ENCODE results near the gene RAPGEF1. TPM values are rescaled to one million over a fixed set of nuclear protein-coding genes. Genes with fewer than 3 reads are reported as not detected.

Gene RAPGEF1
- total RNA-seq, 1 donor: 33.7 TPM

- H3K4me3 ChIP-seq (ENCODE audit: low read depth, low read length): no peak overlapping the region
- no peak for DNase-seq (ENCODE audit: low read depth)
- no peak for TF ChIP-seq CTCF (IDR thresholded peaks at IDR 0.05; ENCODE audit: insufficient read depth, low read length)
Measured at GRCh38 chr9:131697908-131698617, 41.8 kb downstream of the RAPGEF1 start.

- H3K4me3 ChIP-seq (ENCODE audit: low read depth, low read length): no peak overlapping the region
- TF ChIP-seq CTCF (IDR thresholded peaks at IDR 0.05; ENCODE audit: insufficient read depth, low read length): peak; percentile 31
- peak; percentile 34 for DNase-seq (ENCODE audit: low read depth)
Measured at GRCh38 chr9:131697097-131697496, 42.8 kb downstream of the RAPGEF1 start.

GRCh38 chr9:131695836-131696460 is 43.9 kb downstream of the RAPGEF1 start:
- no peak for DNase-seq (ENCODE audit: low read depth)
- no peak for TF ChIP-seq CTCF (IDR thresholded peaks at IDR 0.05; ENCODE audit: insufficient read depth, low read length)
- no peak overlapping the region for H3K4me3 ChIP-seq (ENCODE audit: low read depth, low read length)

GRCh38 chr9:131695366-131695765 is 44.5 kb downstream of the RAPGEF1 start:
- no peak for DNase-seq (ENCODE audit: low read depth)
- TF ChIP-seq CTCF (IDR thresholded peaks at IDR 0.05; ENCODE audit: insufficient read depth, low read length): no peak
- H3K4me3 ChIP-seq (ENCODE audit: low read depth, low read length): no peak overlapping the region

- peak; percentile 26 for DNase-seq (ENCODE audit: low read depth)
- no peak overlapping the region for H3K4me3 ChIP-seq (ENCODE audit: low read depth, low read length)
- no peak for TF ChIP-seq CTCF (IDR thresholded peaks at IDR 0.05; ENCODE audit: insufficient read depth, low read length)
Measured at GRCh38 chr9:131693651-131694597, 46.0 kb downstream of the RAPGEF1 start.

GRCh38 chr9:131692612-131693562 is 47.0 kb downstream of the RAPGEF1 start:
- DNase-seq (ENCODE audit: low read depth): no peak
- no peak for TF ChIP-seq CTCF (IDR thresholded peaks at IDR 0.05; ENCODE audit: insufficient read depth, low read length)
- H3K4me3 ChIP-seq (ENCODE audit: low read depth, low read length): no peak overlapping the region
